ENCODE results near the gene ADAMTS18.

The ADAMTS18 gene

GRCh38 chr16:77386831-77387814 is 47.7 kb downstream of the ADAMTS18 start:
- DNase-seq, result no peak

- no peak for DNase-seq
These were observed 49.4 kb downstream of the ADAMTS18 start for GRCh38 chr16:77385481-77385880.

GRCh38 chr16:77383606-77384187 is 51.1 kb downstream of the ADAMTS18 start:
- no peak for DNase-seq

GRCh38 chr16:77376358-77376757 is 58.5 kb downstream of the ADAMTS18 start:
- no peak for DNase-seq

GRCh38 chr16:77375396-77375795 is 59.4 kb downstream of the ADAMTS18 start:
- no peak for DNase-seq

GRCh38 chr16:77374384-77374783 is 60.5 kb downstream of the ADAMTS18 start:
- DNase-seq, result no peak

- no peak for DNase-seq
These were observed 61.1 kb downstream of the ADAMTS18 start for GRCh38 chr16:77373726-77374125.

GRCh38 chr16:77364770-77365169 is 70.1 kb downstream of the ADAMTS18 start:
- DNase-seq, result no peak

GRCh38 chr16:77359065-77359502 is 75.8 kb downstream of the ADAMTS18 start:
- no peak for DNase-seq

- no peak for DNase-seq
These were observed 81.1 kb downstream of the ADAMTS18 start for GRCh38 chr16:77353587-77354263.

GRCh38 chr16:77344341-77344740 is 90.5 kb downstream of the ADAMTS18 start:
- no peak for DNase-seq

GRCh38 chr16:77336637-77337036 is 98.2 kb downstream of the ADAMTS18 start:
- DNase-seq, result no peak

- DNase-seq, result no peak
These were observed 99.1 kb downstream of the ADAMTS18 start for GRCh38 chr16:77335652-77336234.

GRCh38 chr16:77332792-77333191 is 102.0 kb downstream of the ADAMTS18 start:
- DNase-seq, result no peak

- DNase-seq, result no peak
These were observed 102.8 kb downstream of the ADAMTS18 start for GRCh38 chr16:77331802-77332586.

GRCh38 chr16:77331043-77331442 is 103.8 kb downstream of the ADAMTS18 start:
- DNase-seq, result no peak

- DNase-seq, result no peak
These were observed 104.3 kb downstream of the ADAMTS18 start for GRCh38 chr16:77330332-77331042.

GRCh38 chr16:77328768-77329167 is 106.1 kb downstream of the ADAMTS18 start:
- no peak for DNase-seq

GRCh38 chr16:77328274-77328673 is 106.6 kb downstream of the ADAMTS18 start:
- DNase-seq, result no peak

GRCh38 chr16:77327717-77328116 is 107.1 kb downstream of the ADAMTS18 start:
- DNase-seq, result no peak

- no peak for DNase-seq
These were observed 110.1 kb downstream of the ADAMTS18 start for GRCh38 chr16:77324729-77325128.

GRCh38 chr16:77323695-77324094 is 111.1 kb downstream of the ADAMTS18 start:
- DNase-seq, result no peak

Measured in CD4-positive, alpha-beta T cell treated with Interleukin-4 for 4 hours (primary cell).